Activated naive CD4-positive, alpha-beta T cell treated with anti-CD3 and anti-CD28 coated beads, Interleukin-2, amount 50 U/mL, for 16 hours (primary cell): ENCODE data around the gene TACC2.

Source experiments
- DNase-seq: peaks from one replicate; pipeline ENCODE4 v3.0.0-alpha.2; 2020

The TACC2 gene

DNA sequence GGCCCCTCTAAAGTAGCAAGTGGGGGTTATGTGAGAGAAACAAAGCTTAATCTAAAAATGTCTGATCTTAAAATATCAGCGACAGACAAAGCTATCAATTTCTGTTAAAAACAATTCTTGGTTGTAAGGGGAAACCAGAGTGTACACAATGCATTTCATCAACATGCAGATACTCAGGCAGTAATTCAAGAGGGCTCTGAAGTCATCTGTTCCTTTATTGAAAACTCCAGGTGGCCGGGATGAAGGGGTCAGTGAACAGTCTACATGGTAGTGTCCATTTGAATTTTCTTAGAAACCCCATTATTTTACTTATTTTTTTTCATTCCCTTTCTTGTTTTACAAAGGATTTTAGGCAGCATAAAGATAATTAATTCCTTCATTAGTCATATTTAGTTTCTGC, 245.5 kb downstream of the TACC2 start:
- DNase-seq, result no peak

DNA sequence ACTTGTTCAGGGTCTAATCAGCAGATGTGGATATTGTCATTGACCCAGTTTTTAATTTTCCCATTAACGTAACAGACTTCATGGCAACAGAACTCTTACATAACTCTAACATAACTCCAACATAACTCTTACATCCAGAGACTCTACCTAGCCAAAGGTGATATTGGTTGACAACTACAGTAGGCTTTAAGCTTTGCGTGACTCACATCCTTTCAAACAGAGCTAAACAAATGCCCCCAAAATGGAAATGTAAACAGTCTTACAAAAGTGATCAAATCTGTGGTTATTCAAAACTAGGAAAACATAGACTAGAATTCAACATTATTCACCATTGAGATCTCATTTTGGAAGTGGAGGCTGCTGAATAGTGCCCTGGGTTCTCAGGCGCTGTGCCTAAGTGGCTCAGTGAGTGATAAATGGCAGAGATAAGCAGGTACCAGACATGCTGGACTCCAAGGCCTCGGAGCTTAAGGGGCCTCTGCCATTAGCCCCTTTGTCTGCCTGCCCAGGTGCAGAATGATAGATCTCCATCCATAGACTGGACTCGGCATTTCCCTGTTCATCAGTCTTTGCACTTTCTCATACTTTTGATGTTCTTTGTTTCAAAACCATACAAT, 247.8 kb downstream of the TACC2 start:
- DNase-seq, result no peak

DNA sequence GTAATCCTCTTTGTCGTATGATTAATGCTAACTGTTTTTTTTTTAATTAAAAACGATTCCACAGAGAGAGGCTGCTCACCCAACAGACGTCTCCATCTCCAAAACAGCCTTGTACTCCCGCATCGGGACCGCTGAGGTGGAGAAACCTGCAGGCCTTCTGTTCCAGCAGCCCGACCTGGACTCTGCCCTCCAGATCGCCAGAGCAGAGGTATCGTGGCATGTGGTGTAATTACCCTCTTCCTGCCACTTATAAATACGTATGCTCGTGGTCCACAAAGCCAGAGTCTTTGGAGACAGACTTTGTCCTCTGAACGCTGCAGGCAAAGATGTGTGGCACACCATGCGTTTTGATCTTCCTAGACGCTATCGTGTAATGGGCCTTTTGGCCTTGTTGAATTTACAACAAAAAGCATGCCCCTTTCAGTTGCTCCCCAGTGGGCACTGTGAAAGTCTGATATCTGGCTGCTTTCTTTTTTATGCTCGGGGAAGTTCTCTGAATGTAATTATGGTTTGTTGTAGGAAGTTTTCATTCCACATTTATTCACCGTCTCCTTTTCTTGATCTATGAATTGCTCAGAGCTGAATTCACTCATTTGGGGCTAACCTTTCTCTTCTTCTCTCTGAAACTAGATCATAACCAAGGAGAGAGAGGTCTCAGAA, 248.5 kb downstream of the TACC2 start:
- no peak for DNase-seq

DNA sequence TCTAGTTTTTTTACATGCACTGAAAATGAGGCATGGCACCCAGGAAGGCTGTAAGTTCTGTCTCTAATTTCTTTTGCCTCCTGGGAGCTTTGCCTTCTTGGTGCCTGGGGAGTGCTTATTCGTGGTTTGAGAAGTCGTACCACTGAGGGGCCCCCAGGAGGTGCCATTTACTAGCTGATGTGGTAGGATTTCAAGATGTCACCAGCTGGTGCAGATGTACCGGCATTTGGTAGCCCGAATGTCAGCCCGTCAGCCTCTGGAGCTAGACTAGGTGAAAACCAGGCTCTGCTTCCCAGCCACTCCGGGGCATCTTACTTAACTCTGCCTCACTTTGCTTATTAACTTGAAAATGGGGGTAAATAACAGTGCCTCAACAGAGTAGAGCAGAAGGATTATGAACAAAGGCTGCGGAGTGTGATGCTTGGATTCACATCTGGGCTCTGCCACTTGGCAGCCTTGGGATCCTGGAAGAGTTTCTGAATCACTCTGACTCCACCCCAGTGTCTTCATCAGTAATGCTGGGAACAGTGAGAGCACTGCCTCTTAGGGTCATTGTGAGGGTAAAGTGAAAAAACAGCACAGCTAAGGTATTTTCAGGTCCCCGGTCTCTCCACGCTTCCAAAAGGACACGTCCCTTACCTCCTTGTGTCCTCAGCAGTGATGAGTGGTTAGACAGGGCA, 250.8 kb downstream of the TACC2 start:
- no peak for DNase-seq

DNA sequence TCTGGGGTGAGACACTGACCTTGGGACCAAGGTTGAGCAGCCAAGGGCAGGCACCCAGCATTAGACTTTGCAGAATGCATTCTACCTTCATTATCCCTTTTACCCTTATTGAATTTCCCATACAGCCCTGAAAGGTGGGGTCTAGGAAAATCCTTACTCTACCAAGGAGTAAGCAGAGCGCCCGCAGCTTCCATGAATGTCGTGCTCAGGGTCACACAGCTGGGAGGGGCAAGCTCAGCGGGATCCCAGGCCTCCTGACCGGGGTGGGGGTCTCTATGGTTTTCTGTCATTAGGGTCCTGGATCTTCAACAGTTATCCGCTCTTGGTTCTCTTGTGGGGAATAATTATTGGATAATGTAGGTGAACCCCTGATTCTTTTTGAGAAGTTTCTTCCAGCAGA, 251.4 kb downstream of the TACC2 start:
- no peak for DNase-seq

DNA sequence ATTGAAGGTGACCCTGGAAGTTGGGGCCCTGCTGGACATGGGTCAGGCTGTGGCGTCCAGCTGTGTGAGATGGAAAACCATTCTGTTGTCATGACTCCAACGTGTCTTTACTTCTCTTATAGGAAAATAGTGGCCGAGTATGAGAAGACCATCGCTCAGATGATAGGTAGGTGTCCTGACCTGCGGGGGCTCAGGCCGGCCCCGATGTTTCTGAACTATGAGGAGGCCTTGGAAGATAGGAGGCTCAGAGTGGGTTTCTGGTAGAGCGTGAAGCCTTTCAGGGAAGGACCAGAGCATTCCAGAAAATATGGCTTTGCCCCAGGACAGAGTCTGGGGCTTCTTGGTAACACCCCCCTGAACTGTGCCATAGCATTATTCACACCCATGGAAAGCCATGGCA, 252.9 kb downstream of the TACC2 start:
- DNase-seq, result no peak

DNA sequence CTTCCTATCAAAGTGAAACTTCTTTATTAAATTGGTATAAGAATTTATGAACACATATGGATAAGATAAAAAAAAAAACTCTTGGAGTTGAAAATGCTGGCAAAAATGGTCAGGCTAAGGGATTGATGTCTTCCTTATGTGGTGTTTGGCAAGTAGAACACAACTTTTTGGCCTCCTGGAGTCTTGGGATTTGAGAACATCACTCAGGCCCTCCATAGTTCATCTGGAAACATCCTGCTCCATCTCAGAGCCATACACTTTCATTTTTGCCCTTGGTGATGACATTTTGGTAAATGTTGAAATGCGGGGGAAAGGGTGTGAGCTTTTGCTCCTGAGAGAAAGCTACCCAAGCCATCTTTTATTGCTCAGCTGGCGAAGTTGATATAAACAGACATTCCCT, 254.6 kb downstream of the TACC2 start:
- no peak for DNase-seq

DNA sequence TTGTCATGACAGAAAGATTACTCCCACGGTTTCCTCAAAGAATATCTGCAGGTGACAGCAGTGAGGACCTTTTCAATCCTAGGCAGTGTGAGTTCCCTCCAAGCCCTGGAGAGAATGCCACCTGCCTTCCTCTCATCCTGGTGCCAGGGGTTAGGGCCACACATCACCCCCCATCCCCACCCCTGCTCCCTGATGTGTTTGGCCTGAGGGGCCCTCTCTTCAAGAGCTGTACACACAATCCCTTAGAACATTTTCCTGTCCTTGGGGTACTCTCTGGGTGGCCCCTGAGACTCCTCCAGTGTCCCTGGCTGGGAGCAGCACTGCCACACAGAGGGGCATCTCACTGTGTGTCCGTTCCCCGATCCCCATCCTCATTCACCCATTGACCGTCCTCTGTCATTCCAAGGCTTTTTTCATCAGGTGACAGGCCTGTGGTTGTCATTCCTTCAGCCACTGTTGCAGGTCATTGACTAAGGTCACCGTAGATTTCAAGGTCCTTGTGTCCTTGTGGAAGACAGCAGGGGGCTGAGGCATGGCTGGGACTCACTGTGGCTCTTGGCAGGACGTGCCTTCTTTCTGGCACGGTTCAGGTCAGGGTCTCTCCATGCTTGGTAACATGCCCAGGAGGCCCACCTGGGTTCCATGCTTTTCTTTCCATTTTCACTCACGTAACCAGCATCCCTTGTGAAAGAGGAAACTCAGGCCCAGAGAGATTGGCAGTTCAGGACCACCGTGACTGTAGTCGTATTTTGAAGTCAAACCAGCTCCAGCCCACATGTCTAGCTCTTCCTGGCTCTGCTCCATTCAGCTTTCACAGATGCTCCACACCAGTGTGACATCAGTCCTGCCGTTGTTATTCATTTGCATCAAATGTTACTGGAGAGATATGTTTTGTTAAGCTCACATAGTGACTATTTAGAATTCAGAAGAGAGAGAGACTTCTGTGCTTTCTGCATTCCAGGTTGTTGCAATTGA, 255.3 kb downstream of the TACC2 start:
- DNase-seq, result no peak

DNA sequence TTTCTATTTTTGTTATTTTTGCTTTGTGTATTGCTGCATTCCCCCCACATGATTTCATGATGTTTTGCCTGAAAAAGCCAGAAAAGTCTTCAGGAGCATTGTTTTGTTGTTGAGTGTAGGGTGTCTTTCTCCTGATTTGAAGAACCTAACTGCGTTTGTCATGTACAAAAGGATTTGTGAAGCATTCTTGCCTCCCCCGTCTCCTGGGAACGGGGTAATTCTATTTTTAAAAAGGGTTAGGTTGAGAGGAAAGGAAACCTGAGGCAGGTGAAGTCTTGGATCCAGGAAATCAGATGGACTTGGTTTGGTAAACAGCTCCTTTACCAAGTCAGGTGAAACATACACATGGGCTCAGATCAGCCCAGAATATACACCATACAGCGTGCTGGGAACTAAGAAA, 256.2 kb downstream of the TACC2 start:
- no peak for DNase-seq

DNA sequence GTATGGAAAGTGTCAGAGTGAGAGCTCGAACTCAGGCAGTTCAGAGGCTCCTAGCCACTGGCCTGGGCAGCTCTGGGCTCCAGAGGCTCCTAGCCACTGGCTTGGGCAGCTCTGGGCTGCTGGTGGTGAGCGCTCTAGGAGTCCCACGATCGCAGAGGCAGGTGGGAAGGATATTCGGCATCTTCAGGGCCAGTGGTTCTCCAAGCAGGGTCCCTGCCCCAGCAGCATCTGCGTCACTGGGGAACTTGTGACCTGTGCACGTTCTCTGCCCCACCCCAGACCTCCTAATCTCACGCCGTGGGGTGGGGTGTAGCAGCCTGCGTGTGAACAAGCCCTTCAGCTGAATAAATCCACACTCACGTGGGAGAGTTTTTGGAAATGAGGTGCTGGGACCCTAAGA, 256.9 kb downstream of the TACC2 start:
- no peak for DNase-seq

DNA sequence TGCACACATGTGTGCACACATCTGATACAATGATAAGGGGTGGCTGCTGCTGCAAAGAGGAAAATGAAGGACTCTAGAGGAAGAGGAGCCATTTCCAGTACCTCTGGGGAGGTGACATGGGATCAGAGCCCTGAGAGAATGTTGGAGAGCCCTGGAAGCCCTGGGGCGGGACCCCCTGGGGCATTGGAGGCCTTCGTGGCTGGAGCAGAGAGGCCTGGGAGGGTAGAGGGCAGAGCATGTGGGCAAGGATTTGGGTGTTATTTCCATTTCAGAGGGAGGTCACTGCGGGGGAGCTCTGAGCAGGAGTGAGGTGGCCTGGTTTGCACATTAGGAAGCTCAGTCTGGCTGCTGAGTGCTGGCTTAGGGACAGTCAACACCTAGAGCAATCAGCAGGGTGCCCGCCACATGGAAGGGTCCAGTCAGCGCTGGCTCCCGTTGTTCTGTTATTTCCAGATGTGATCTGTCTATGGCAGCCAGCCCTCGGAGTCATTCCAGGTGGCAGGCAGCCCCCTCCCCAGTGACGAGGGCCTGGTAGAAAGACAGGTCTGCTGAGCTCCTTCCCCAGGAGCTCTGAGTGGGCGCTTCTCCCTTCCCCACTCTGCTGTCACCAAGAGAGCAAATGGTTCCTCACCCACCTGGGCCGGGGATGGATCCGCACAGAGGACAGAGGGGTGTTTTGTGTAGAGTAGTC, 258.0 kb downstream of the TACC2 start:
- no peak for DNase-seq

DNA sequence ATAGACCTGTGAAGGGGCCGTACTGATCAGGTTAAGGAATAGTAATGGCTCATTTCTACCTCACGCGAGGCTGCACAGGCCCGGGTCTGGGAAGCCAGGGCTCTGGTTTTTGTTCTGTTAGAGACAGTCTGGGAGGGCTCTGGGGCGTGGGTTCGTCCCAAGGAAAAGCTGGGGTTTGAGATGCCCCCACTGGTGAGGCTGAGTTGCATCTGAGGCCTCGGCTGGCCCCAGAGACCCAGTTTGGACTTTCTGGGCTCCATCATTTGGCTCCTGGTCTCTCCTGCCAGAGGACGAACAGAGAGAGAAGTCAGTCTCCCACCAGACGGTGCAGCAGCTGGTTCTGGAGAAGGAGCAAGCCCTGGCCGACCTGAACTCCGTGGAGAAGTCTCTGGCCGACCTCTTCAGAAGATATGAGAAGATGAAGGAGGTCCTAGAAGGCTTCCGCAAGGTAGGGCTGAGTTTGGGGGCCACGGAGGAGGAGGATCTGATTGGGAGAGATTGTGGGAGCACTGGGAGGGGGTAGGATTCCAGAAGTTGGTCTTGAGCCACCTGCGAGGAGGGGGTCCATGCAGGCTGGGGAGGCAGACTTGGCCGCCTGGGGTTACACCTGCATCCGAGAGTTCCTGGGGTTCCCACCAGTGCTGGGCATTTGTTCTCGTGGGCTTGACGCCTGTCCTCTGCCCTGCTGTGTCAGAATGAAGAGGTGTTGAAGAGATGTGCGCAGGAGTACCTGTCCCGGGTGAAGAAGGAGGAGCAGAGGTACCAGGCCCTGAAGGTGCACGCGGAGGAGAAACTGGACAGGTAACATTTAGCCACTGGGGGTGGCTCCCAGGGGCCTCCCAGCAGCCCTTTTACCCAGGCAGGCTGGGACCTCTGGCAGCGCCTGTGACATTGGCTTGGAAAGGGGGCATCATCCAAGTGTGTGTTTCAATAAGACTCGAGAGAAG, 259.7 kb downstream of the TACC2 start:
- no peak for DNase-seq

DNA sequence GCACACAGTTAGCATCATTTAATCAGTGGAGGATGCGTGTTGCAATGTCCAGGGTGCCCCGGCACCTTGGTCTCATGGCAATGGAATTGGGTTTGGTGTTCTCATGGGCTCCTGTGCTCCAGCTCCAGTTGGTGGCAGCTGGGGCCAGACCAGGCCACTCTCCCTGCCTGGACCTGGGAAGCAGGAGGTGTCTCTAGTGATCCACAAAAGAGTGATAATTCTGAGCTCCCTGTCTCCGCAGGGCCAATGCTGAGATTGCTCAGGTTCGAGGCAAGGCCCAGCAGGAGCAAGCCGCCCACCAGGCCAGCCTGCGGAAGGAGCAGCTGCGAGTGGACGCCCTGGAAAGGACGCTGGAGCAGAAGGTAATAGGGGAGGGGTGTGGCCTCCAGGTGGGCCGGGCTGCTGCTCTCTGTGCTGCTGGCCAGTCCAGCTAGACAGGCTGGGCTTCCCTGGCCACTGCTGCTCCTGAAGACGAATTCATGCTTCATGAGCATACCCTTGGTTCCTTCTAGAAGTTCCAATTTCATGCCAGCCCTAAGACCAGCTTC, 260.4 kb downstream of the TACC2 start:
- no peak for DNase-seq

DNA sequence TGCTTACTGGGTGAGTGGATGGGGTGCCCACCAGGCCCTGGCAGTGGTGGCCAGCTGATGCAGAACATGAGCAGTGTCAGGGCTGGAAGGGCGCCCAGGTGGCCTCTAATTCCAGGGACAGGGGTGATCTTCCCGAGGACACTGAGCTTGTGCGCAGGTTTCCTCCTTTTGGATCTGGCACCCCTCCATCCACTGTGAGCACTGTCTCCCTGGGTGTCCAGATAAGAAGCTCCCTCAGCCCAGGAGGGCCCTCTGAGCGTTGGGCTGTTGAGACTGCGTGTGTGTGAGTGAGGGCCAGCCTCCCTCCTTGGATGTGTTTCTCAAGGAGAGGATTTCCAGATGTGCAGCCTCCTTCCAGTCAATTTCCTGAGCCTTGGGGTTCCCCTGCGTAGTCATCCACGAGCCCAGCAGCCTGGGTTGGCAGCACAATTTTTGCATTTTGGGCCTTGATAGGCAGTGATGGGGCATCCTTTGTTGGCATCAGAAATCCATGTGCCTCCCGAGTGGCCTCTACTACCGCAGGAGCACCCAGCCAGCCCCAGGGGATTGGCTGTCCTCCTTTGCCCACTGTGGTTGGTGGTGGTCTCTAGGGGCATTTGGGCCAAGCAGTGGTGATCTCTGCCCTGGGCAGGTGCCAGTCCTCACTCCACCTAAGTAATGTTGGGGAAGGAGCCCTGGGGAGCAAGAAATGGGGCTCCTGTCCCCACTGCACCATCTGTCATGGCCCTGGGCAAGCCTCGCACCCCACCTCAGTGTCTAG, 261.2 kb downstream of the TACC2 start:
- DNase-seq, result no peak

DNA sequence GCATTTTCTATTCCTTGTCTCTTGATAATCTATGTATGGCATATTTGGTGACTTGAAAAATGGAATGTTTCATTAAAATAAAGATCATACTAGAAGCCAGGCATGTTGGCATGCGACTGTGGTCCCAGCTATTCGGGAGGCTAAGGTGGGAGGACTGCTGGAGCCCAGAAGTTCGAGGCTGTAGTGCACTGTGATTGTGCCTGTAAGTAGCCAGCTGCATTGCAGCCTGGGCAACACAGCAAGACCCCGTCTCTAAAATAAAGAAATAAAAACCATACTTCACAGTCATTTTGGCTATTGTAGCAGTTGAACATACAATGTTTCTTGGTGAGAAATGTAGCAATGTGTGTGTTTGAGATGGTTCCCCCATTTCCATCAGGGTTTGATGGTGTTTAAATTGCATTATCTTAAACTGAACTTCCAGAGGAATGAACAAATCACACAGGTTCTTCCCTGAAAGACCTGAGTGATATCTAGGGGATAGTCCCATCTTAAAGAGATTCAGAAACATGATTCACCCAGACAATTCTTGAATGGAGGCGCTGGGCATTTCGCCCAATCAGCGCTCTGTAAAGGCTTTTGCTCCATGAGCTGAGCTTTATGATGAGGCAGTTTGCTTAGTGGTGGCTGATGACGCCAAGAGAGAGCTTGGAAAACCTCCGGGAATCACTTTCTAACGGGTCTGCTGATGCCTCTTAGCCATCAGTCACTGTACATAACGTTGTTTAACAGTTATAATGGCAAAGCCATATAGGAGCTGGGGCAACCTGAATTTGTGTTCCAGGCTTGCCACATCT, 262.7 kb downstream of the TACC2 start:
- DNase-seq, result no peak

DNA sequence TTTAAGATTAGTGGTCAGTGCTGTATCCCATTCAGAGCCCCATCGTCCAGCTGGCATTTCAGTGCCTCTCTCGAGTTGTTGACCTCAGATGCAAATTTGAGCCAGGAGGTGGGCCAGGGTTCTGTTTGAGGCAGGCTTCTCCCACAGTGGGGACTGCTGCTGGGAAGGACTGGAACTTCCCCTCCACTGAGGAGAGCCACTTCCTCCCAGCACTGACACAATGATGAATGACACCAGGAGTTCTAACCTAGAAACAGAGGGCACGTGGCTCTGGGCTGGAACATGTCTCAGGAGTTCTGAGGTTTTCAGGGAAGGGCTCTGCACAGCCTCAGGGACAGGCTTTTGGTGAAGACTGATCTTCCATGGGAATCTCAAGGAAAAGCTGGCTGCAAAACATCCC, 263.8 kb downstream of the TACC2 start:
- no peak for DNase-seq

DNA sequence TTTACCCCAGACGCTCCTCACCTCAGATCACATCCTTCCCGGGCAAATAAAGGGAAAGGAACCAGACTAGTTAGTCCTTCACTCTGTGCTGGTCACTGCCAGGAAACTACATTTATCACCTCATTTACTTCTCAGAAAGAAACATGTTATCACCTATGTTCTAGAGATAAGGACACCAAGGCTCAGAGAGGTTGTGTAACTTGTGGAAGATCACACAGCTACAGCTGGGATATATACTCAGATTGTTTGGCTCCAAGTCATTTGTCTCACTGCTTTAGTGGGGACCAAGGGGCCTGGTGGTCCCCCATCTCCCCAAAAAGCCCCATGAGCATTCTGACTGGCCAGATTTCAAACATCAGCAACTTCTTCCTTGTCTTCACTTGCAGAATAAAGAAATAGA, 264.6 kb downstream of the TACC2 start:
- DNase-seq, result no peak

DNA sequence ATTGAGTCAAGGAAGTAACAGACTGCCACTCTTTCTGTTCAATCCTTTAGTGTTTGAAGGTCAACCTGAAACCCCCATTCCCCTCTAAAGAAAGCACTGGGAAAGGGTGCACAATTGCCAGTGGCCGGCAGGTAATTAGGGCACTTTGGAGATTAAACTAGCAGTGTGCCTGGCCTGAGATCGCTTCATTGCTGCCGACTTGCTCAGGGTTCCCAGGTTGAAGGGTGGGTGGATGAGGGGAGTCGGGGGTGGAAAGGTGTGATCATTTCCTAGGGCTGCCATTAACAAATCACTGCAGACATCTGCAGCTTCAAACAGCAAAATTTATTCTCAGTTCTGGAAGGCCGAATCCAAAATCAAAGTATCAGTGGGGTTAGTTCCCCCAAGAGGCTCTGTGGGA, 265.9 kb downstream of the TACC2 start:
- no peak for DNase-seq

DNA sequence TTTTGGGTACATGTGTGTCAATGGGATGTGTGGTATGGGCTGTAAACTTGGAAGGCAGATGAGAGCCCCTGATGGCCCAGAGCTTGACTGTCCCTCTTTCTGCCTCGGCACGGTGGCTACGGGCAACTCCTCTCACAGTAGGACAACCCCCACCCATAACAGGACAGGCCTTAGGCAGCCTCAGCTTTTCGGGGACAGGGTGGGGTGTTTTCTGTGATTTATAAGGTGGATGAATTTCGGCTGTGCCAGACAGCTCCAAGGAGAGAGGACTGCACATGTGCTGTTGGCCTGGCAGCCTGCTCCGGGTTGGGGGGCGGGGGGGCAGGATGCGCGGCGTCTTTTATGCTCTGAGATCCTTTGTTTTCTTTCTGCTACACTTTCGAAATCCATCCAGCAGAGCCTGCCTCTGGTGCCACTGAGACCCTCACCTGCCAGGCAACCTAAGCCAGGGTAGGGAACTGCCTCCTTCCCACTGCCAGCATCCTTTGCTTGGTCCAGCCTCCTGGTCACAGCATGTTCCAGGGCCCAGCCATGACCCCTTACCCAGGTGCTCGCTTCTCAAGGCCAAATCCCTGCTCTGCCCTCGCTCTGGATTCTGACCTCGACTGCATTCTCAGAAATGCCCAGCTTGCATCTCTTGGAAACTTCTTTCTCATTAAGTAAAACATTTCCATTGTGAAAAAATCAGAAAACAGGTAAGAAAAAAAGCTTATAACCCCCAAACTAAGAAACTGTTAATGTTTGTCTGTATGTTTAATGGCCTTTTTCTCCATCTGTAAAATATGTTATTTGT, 266.7 kb downstream of the TACC2 start:
- DNase-seq, result no peak
